HG02678 (cell line): ENCODE measurements around the gene ZFX.

Source experiments
- ATAC-seq: cut with Tn5 transposase; IDR thresholded peaks from one replicate; pipeline ENCODE4 v1.9.1; 2021; ENCODE audit warnings: mild to moderate bottlenecking, moderate library complexity; ENCODE audit not compliant: unreplicated experiment

ZFX gene

GRCh38 chrX:24232796-24233195, 83.3 kb downstream of the ZFX start:
- no peak for ATAC-seq

DNA sequence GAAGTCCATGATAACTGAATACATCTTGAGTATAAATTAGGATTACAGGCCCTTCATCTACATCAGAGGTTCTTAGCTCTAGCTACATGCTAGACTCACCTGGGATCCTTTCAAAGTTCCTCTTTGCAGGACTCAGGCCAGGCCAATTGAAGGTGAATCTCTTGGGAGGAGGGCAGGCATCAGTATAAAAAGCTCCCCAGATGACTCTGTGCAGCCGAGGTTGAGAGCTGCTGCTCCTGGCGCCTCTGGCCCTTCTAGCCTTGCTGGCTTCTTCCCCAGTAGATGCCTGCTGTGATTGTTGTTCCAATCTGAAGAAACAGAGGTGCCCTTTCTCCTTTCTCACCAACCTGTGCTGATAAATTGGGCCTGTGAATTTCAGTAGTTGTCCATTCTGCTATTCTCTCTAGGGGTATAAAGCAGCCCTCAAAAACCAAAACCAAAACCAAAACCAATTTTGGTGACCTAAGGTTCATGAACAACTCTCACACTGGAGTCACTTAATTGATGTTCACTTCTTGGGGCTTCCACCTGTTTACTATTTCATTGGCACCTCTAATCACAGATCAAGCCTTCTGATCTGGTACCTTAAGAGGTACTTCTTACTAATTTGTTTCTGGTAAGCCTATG, 85.7 kb downstream of the ZFX start:
- peak; percentile 62 for ATAC-seq

- peak; percentile 2 for ATAC-seq
Observed at GRCh38 chrX:24241822-24242648, 92.5 kb downstream of the ZFX start.

GRCh38 chrX:24242649-24243175, 93.2 kb downstream of the ZFX start:
- peak; percentile 90 for ATAC-seq

- peak; percentile 37 for ATAC-seq
Observed at GRCh38 chrX:24243188-24243587, 93.7 kb downstream of the ZFX start.

DNA sequence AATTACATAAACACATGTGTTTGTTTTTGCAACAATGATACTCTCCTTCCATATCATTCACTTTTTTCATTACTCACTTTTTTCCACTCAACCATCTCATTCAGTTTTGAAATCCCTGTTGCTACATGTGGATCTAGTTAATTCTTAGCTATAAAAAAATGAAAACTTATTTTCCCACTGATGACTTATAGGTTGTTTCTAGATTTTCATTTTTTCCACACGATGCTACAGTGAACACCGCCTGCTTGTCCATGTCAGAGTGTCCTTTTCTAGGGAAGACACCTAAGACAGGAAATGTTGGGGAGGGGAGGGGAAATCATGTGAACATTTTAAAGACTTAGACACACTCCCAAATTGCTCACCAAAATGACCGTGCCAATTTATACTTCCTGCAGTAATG, 94.2 kb downstream of the ZFX start:
- no peak for ATAC-seq

- ATAC-seq = no peak
Observed at GRCh38 chrX:24245202-24245601, 95.7 kb downstream of the ZFX start.

DNA sequence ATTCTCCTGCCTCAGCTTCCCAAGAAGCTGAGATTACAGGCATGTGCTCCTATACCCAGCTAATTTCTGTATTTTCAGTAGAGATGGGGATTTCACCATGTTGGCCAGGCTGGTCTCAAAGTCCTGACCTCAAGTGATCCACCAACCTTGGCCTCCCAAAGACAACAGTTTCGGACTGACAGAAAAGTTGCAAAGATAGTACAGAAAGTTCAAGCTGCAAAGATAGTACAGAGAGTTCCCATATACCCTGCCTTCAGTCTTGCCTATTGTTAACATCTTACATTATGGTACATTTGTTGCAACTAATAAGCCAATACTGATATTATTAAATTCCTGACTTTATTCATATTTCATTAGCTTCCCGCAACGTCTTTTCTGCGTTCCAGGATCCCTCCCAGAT, 98.5 kb downstream of the ZFX start:
- ATAC-seq = peak; percentile 56

DNA sequence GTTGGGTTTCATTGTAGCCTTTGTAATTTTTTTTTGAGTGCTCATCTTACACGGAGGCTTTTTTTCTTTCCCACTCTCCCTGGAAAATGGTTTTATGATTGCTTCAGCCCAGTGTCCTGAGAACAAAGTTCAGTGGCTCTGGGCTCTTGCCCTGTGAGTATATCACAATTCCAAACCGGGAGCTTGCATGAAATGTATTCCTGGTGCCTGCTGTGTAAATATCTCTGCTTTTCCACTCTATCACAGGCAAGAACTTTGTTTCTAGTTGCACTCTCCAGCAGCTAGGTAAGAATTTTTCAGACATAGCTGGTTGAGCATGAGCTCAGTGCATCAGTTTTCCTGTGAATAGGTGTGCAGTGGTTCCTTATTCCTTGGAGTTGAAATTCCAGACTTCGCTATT, 103.5 kb downstream of the ZFX start:
- no peak for ATAC-seq

- ATAC-seq = peak; percentile 84
Observed at GRCh38 chrX:24253469-24253868, 103.9 kb downstream of the ZFX start.

DNA sequence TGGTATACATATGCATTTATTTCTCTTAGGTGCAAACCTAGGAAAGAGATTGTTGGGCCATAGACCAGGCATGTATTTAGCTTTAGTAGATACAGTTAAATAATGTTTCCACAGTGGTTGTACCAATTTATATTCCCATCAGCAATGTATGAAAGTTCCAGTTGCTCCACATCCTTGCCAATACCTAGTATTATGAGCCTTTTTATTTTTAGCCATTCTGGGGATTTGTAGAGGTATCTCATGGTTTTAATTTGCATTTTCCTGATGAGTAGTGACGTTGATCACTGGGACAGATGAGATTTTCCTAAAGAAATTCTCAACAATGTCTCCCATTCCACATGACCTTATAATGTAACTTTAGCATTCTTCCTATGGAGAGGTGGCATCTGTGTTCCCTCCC, 107.5 kb downstream of the ZFX start:
- ATAC-seq = no peak

GRCh38 chrX:24259544-24260240, 110.2 kb downstream of the ZFX start:
- ATAC-seq = no peak

GRCh38 chrX:24260842-24261550, 111.5 kb downstream of the ZFX start:
- ATAC-seq = peak; percentile 62

- ATAC-seq = no peak
Observed at GRCh38 chrX:24262309-24262708, 112.8 kb downstream of the ZFX start.

DNA sequence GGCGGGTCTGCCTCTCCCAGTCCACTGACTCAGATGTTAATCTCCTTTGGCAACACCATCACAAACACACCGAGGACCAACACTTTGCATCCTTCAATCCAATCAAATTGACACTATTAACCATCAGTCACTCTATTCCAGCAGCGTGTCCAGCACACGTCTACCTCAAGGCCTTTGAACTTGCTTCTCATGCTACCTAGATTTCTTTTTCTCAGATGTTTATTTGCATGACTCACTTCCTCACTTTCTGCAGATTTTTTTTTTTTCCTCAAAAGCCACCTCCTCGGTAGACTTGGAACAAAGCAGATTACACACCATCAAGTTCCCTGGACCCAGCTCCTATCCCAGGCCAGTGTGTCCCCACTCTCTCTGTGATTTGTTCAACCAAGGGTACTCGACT, 114.9 kb downstream of the ZFX start:
- no peak for ATAC-seq
